Measurements from ENCODE around the gene NTM. TPM values are rescaled to one million over a fixed set of nuclear protein-coding genes. Genes with fewer than 3 reads are reported as not detected.

NTM gene
- total RNA-seq, 2 donors from 2014 or later = not detected

- no peak for TF ChIP-seq CTCF (IDR thresholded peaks at IDR 0.05)
- ATAC-seq (ENCODE audit: insufficient number of reproducible peaks, low FRiP score, low read depth) (no peak), DNase-seq (ENCODE audit: low spot score) (no peak)
- Histone ChIP-seq H3K9me3 (no peaks in the 10 kb centered on the region), H3K27me3 (replicated peaks; ENCODE audit: insufficient read depth) (no peaks in the 10 kb centered on the region), H3K4me3 (no peak overlapping the region), H3K36me3 (no peaks in the 10 kb centered on the region), H3K27ac (no peak overlapping the region), H3K4me1 (ENCODE audit: control insufficient read depth in 1 of 2, low read depth in 2 of 2) (no peaks in the 10 kb centered on the region)
Observed at GRCh38 chr11:131595797-131596196, 225.4 kb downstream of the NTM start.

- no peaks in the 10 kb centered on the region for H3K27me3 ChIP-seq (replicated peaks; ENCODE audit: insufficient read depth)
- no peak for TF ChIP-seq CTCF (IDR thresholded peaks at IDR 0.05)
- no peak overlapping the region for H3K4me3 ChIP-seq
- no peaks in the 10 kb centered on the region for H3K9me3 ChIP-seq
- ATAC-seq (ENCODE audit: insufficient number of reproducible peaks, low FRiP score, low read depth) = no peak
- no peak for DNase-seq (ENCODE audit: low spot score)
- H3K4me1 ChIP-seq (ENCODE audit: control insufficient read depth in 1 of 2, low read depth in 2 of 2) = no peaks in the 10 kb centered on the region
- no peaks in the 10 kb centered on the region for H3K36me3 ChIP-seq
- no peak overlapping the region for H3K27ac ChIP-seq
Observed at GRCh38 chr11:131597890-131598289, 227.5 kb downstream of the NTM start.

GRCh38 chr11:131598305-131598704 lies 227.9 kb downstream of the NTM start:
- Histone ChIP-seq H3K27ac (no peak overlapping the region), H3K36me3 (no peaks in the 10 kb centered on the region), H3K9me3 (no peaks in the 10 kb centered on the region), H3K4me1 (ENCODE audit: control insufficient read depth in 1 of 2, low read depth in 2 of 2) (no peaks in the 10 kb centered on the region), H3K27me3 (replicated peaks; ENCODE audit: insufficient read depth) (no peaks in the 10 kb centered on the region), H3K4me3 (no peak overlapping the region)
- TF ChIP-seq CTCF (IDR thresholded peaks at IDR 0.05) = no peak
- DNase-seq (ENCODE audit: low spot score) (no peak), ATAC-seq (ENCODE audit: insufficient number of reproducible peaks, low FRiP score, low read depth) (no peak)

GRCh38 chr11:131599285-131599684 lies 228.9 kb downstream of the NTM start:
- ATAC-seq (ENCODE audit: insufficient number of reproducible peaks, low FRiP score, low read depth) = no peak
- DNase-seq (ENCODE audit: low spot score) = no peak
- Histone ChIP-seq H3K4me1 (ENCODE audit: control insufficient read depth in 1 of 2, low read depth in 2 of 2) (no peaks in the 10 kb centered on the region), H3K36me3 (no peaks in the 10 kb centered on the region), H3K27me3 (replicated peaks; ENCODE audit: insufficient read depth) (no peaks in the 10 kb centered on the region), H3K9me3 (no peaks in the 10 kb centered on the region), H3K4me3 (no peak overlapping the region), H3K27ac (no peak overlapping the region)
- TF ChIP-seq CTCF (IDR thresholded peaks at IDR 0.05) = no peak

GRCh38 chr11:131600628-131601027 lies 230.2 kb downstream of the NTM start:
- Histone ChIP-seq H3K4me1 (ENCODE audit: control insufficient read depth in 1 of 2, low read depth in 2 of 2) (no peaks in the 10 kb centered on the region), H3K9me3 (no peaks in the 10 kb centered on the region), H3K4me3 (no peak overlapping the region), H3K27ac (no peak overlapping the region), H3K27me3 (replicated peaks; ENCODE audit: insufficient read depth) (no peaks in the 10 kb centered on the region), H3K36me3 (no peaks in the 10 kb centered on the region)
- no peak for DNase-seq (ENCODE audit: low spot score)
- TF ChIP-seq CTCF (IDR thresholded peaks at IDR 0.05) = no peak
- no peak for ATAC-seq (ENCODE audit: insufficient number of reproducible peaks, low FRiP score, low read depth)
